ENCODE results near the gene CNKSR3.

- TF ChIP-seq CTCF (conservative IDR thresholded peaks at IDR 0.05) (no peak), ZFX (IDR thresholded peaks at IDR 0.05) (no peak)
Measured at GRCh38 chr6:154395316-154395715, 115.2 kb downstream of the CNKSR3 start.

Data from C4-2B (cell line).